ENCODE data around the gene CCDC167.
"Not testable (repeated sequence)": the region's sequence is repeated elsewhere in the genome, so short reads cannot be mapped to it uniquely, and the experiment has no call there.

CCDC167 gene

GRCh38 chr6:37507690-37508421 is 8.2 kb upstream of the CCDC167 start:
- peak; percentile 74 for DNase-seq

- DNase-seq: no peak
These were observed 7.4 kb upstream of the CCDC167 start for GRCh38 chr6:37507077-37507476.

- no peak for DNase-seq
These were observed 6.8 kb upstream of the CCDC167 start for GRCh38 chr6:37506479-37506878.

- no peak for DNase-seq
These were observed 4.3 kb upstream of the CCDC167 start for GRCh38 chr6:37504024-37504423.

GRCh38 chr6:37503309-37503965 is 3.7 kb upstream of the CCDC167 start:
- DNase-seq: peak; percentile 51

GRCh38 chr6:37502703-37503291 is 3.1 kb upstream of the CCDC167 start:
- peak; percentile 65 for DNase-seq

GRCh38 chr6:37501632-37502491 is 2.2 kb upstream of the CCDC167 start:
- peak; percentile 69 for DNase-seq

- not testable (repeated sequence) for DNase-seq
These were observed 1.2 kb upstream of the CCDC167 start for GRCh38 chr6:37500904-37501303.

GRCh38 chr6:37500294-37500608 is 558 bp upstream of the CCDC167 start:
- DNase-seq: no peak

- DNase-seq: no peak
These were observed 2.5 kb downstream of the CCDC167 start for GRCh38 chr6:37496951-37497885.

GRCh38 chr6:37495244-37495934 is 4.3 kb downstream of the CCDC167 start:
- DNase-seq: no peak

GRCh38 chr6:37493661-37493995 is 6.1 kb downstream of the CCDC167 start:
- DNase-seq: no peak

GRCh38 chr6:37492991-37493660 is 6.6 kb downstream of the CCDC167 start:
- no peak for DNase-seq

GRCh38 chr6:37492236-37492972 is 7.3 kb downstream of the CCDC167 start:
- no peak for DNase-seq

GRCh38 chr6:37491830-37492208 is 7.9 kb downstream of the CCDC167 start:
- peak; percentile 37 for DNase-seq

- DNase-seq: no peak
These were observed 8.4 kb downstream of the CCDC167 start for GRCh38 chr6:37491171-37491829.

GRCh38 chr6:37490536-37491170 is 9.0 kb downstream of the CCDC167 start:
- DNase-seq: no peak

- DNase-seq: peak; percentile 61
These were observed 9.9 kb downstream of the CCDC167 start for GRCh38 chr6:37489697-37490336.

GRCh38 chr6:37488476-37488875 is 11.2 kb downstream of the CCDC167 start:
- DNase-seq: peak; percentile 49
